H1 (cell line): ENCODE data around the gene TMEM115. TPM values are rescaled to one million over a fixed set of nuclear protein-coding genes. Genes with fewer than 3 reads are reported as not detected.

Experiments used
- CTCF ChIA-PET: fragments of 300-600 bp; sonication (Branson Sonifier 250); formaldehyde crosslinking; loops from one replicate; lab custom pipeline; 2021; ENCODE audit not compliant: partially characterized antibody; lab: Charles Lee
- POLR2A ChIA-PET: fragments of 300-600 bp; sonication (Branson Sonifier 250); formaldehyde crosslinking; loops from one replicate; lab custom pipeline; 2021; ENCODE audit warnings: inconsistent platforms; ENCODE audit not compliant: partially characterized antibody; lab: Charles Lee
- DNase-seq, 2 experiments: peaks; one replicate each; pipeline versions ENCODE4 v3.0.0 to v3.0.0-alpha.2; 2010 to 2022; ENCODE audit warnings: low spot score in 2 of 2, low read depth in 1 of 2, mixed read lengths in 1 of 2
- FAIRE-seq: peaks from 2 replicates; lab custom pipeline; 2011; peaks lifted over from hg19 to GRCh38; lab: Jason Lieb, UNC
- H2AFZ ChIP-seq: 2 replicates; pipeline ENCODE4 v1.8.1; 2012; ENCODE audit warnings: low read length, inconsistent platforms
- H2AK5ac ChIP-seq: 2 replicates; pipeline ENCODE4 v1.6.1; 2013; ENCODE audit warnings: low read depth, low read length
- H2BK120ac ChIP-seq: replicated peaks from 2 replicates; pipeline ENCODE3; 2013; ENCODE audit warnings: low read depth, low read length, inconsistent platforms
- H2BK12ac ChIP-seq: 2 replicates; pipeline ENCODE4 v1.6.1; 2013; ENCODE audit warnings: low read depth, low read length
- H2BK15ac ChIP-seq: 2 replicates; pipeline ENCODE4 v1.6.1; 2013; ENCODE audit warnings: low read length
- H2BK20ac ChIP-seq: 2 replicates; pipeline ENCODE4 v1.6.1; 2013; ENCODE audit warnings: low read length
- H2BK5ac ChIP-seq: 2 replicates; pipeline ENCODE4 v1.6.1; 2013; ENCODE audit warnings: low read depth, low read length
- H3K14ac ChIP-seq: 2 replicates; pipeline ENCODE4 v1.6.1; 2013; ENCODE audit warnings: inconsistent platforms; ENCODE audit not compliant: insufficient read length
- H3K18ac ChIP-seq: 2 replicates; pipeline ENCODE4 v1.6.1; 2013; ENCODE audit warnings: low read length; ENCODE audit errors: extremely low read depth
- H3K23ac ChIP-seq: 2 replicates; pipeline ENCODE4 v1.6.1; 2013; ENCODE audit warnings: inconsistent platforms; ENCODE audit not compliant: insufficient read length
- H3K23me2 ChIP-seq: 2 replicates; pipeline ENCODE4 v1.6.1; 2013; ENCODE audit warnings: low read depth, low read length
- H3K27ac ChIP-seq: 2 replicates; pipeline ENCODE4 v1.6.1; 2011; ENCODE audit warnings: low read depth, low read length, inconsistent platforms
- H3K27me3 ChIP-seq, 4 experiments: replicated peaks in 1 of 4; 1 replicate in 1 of 4; 2 replicates in 3 of 4; pipeline versions ENCODE4 v1.6.1 to v1.8.1; 2011 to 2013; ENCODE audit warnings: low read length in 3 of 4, mild to moderate bottlenecking in 3 of 4, inconsistent platforms in 2 of 4, mixed read lengths in 2 of 4, moderate library complexity in 1 of 4; ENCODE audit not compliant: control insufficient read depth in 3 of 4, insufficient read depth in 3 of 4; ENCODE audit errors: extremely low read depth in 1 of 4
- H3K36me3 ChIP-seq, 4 experiments: 2 replicates each; pipeline versions ENCODE4 v1.6.1 to v1.8.1; 2011 to 2013; ENCODE audit warnings: mild to moderate bottlenecking in 4 of 4, low read length in 3 of 4, moderate library complexity in 2 of 4, control low read depth in 1 of 4, inconsistent platforms in 1 of 4; ENCODE audit not compliant: insufficient read depth in 4 of 4, control insufficient read depth in 2 of 4
- H3K4ac ChIP-seq: replicated peaks from 2 replicates; pipeline ENCODE3; 2013; ENCODE audit warnings: low read length, low read depth, mixed read lengths, inconsistent platforms; ENCODE audit not compliant: insufficient read length
- H3K4me1 ChIP-seq, 4 experiments: replicated peaks in 1 of 4; 1 replicate in 1 of 4; 2 replicates in 3 of 4; pipeline versions ENCODE4 v1.6.1 to v1.8.1; 2011 to 2013; ENCODE audit warnings: low read length in 3 of 4, inconsistent platforms in 2 of 4, mixed read lengths in 1 of 4; ENCODE audit not compliant: insufficient read depth in 4 of 4, control insufficient read depth in 3 of 4
- H3K4me2 ChIP-seq, 2 experiments: 2 replicates each; pipeline versions ENCODE4 v1.6.1 to v1.8.1; 2011 to 2013; ENCODE audit warnings: low read depth in 2 of 2, low read length in 2 of 2, control low read depth in 1 of 2, inconsistent platforms in 1 of 2, mild to moderate bottlenecking in 1 of 2; ENCODE audit not compliant: insufficient read depth in 1 of 2
- H3K4me3 ChIP-seq, 4 experiments: fragments of 200-600, 300-600 bp in 1 of 4; sonication (generic), shearing (Covaris generic), sonication (Bioruptor Twin) in 1 of 4; 2 replicates each; pipeline versions ENCODE4 v1.5.1 to v1.8.1; 2011 to 2016; ENCODE audit warnings: low read length in 4 of 4, low read depth in 3 of 4, control low read depth in 2 of 4, inconsistent platforms in 2 of 4, mild to moderate bottlenecking in 2 of 4, mixed read lengths in 1 of 4, moderate library complexity in 1 of 4; ENCODE audit not compliant: insufficient read depth in 2 of 4; ENCODE audit errors: extremely low read depth in 1 of 4
- H3K56ac ChIP-seq: replicated peaks from 2 replicates; pipeline ENCODE3; 2013; ENCODE audit warnings: low read depth, mild to moderate bottlenecking, mixed read lengths, low read length, inconsistent platforms; ENCODE audit not compliant: insufficient read length
- H3K79me1 ChIP-seq: 2 replicates; pipeline ENCODE4 v1.6.1; 2013; ENCODE audit warnings: low read depth, low read length, control low read depth
- H3K79me2 ChIP-seq, 2 experiments: 2 replicates each; pipeline versions ENCODE4 v1.6.1 to v1.8.1; 2012 to 2013; ENCODE audit warnings: low read length in 2 of 2, mild to moderate bottlenecking in 2 of 2, inconsistent platforms in 1 of 2; ENCODE audit not compliant: insufficient read depth in 2 of 2, control insufficient read depth in 1 of 2
- H3K9ac ChIP-seq, 4 experiments: replicated peaks in 1 of 4; 1 replicate in 1 of 4; 2 replicates in 3 of 4; pipeline versions ENCODE4 v1.6.1 to v1.8.1; 2011 to 2013; ENCODE audit warnings: low read depth in 3 of 4, low read length in 3 of 4, control low read depth in 2 of 4, mild to moderate bottlenecking in 2 of 4, moderate library complexity in 2 of 4, inconsistent platforms in 1 of 4; ENCODE audit errors: extremely low read depth in 1 of 4
- H3K9me3 ChIP-seq, 2 experiments: 2 replicates each; pipeline versions ENCODE4 v1.6.1 to v1.8.1; 2012 to 2013; ENCODE audit warnings: mild to moderate bottlenecking in 2 of 2, moderate library complexity in 2 of 2, control low read depth in 1 of 2, inconsistent platforms in 1 of 2, low read depth in 1 of 2, low read length in 1 of 2, mixed read lengths in 1 of 2; ENCODE audit not compliant: insufficient read depth in 2 of 2
- H4K20me1 ChIP-seq, 2 experiments: replicated peaks in 1 of 2; 2 replicates each; pipeline versions ENCODE3 to v1.8.1; 2011 to 2013; ENCODE audit warnings: inconsistent platforms in 2 of 2, low read length in 2 of 2, mild to moderate bottlenecking in 1 of 2; ENCODE audit not compliant: insufficient read depth in 2 of 2, control insufficient read depth in 1 of 2
- H4K5ac ChIP-seq: 2 replicates; pipeline ENCODE4 v1.6.1; 2013; ENCODE audit warnings: low read length, low read depth, mixed read lengths, inconsistent platforms; ENCODE audit not compliant: insufficient read length
- H4K8ac ChIP-seq: 2 replicates; pipeline ENCODE4 v1.8.0; 2013; ENCODE audit warnings: mild to moderate bottlenecking, moderate library complexity, low read length, inconsistent platforms; ENCODE audit not compliant: insufficient read depth; ENCODE audit errors: extremely low read depth
- H4K91ac ChIP-seq: replicated peaks from 2 replicates; pipeline ENCODE3; 2013; ENCODE audit warnings: low read length, mixed read lengths, inconsistent platforms; ENCODE audit not compliant: insufficient read length
- SIN3A ChIP-seq, 2 experiments: IDR thresholded peaks in 1 of 2; conservative IDR thresholded peaks in 1 of 2; 2 replicates each; pipeline ENCODE4 v1.6.1; 2011 to 2012; ENCODE audit warnings: low read length in 2 of 2, improper control_type of control experiment in 1 of 2, low read depth in 1 of 2, mild to moderate bottlenecking in 1 of 2
- SP4 ChIP-seq: IDR thresholded peaks from 2 replicates; pipeline ENCODE4 v1.6.1; 2012; ENCODE audit warnings: low read length, inconsistent platforms
- WGBS, 2 experiments: shearing (Covaris generic) in 1 of 2; methylation state at CpG; one replicate each; pipeline versions ENCODE4 v1.1.6 to v1.1.7; 2013 to 2015; ENCODE audit warnings: low lambda C conversion rate in 2 of 2, mixed read lengths in 2 of 2, inconsistent platforms in 1 of 2, low coverage in 1 of 2, missing lambda C conversion rate in 1 of 2; ENCODE audit not compliant: insufficient replicate concordance in 2 of 2, insufficient coverage in 1 of 2, insufficient read length in 1 of 2; ENCODE audit errors: extremely low coverage in 1 of 2, missing lambda C conversion rate in 1 of 2; 5-methylcytosine and 5-hydroxymethylcytosine counted together
- polyA plus RNA-seq, 7 experiments: library from polyadenylated mRNA; depleted of rRNA in 3 of 7; stranded (reverse) in 5 of 7; unstranded in 2 of 7; fragments of >200 nt in 5 of 7; fragments of 200-250 nt in 2 of 7; gene quantifications; 1 replicate in 5 of 7; 2 replicates in 1 of 7; 4 replicates in 1 of 7; pipeline versions ENCODE4 v1.2.1 to v1.2.3, GENCODE V29; 2011 to 2013; ENCODE audit warnings: missing spikeins in 2 of 7, mixed read lengths in 2 of 7
- total RNA-seq: library from RNA; stranded (reverse); fragmentation: NEBNext Ultra II Directional; extraction: Animal tissue kit (Norgen Biotek cat#: 25700); gene quantifications from 2 replicates; pipeline ENCODE4 v1.2.1, GENCODE V29; 2021

The TMEM115 gene
- total and polyA plus RNA-seq, 2 of the 8 experiments (the other 6 are each of a cell fraction or from before 2014, with no cell fraction given), result 25.4 to 32.4 TPM

DNA sequence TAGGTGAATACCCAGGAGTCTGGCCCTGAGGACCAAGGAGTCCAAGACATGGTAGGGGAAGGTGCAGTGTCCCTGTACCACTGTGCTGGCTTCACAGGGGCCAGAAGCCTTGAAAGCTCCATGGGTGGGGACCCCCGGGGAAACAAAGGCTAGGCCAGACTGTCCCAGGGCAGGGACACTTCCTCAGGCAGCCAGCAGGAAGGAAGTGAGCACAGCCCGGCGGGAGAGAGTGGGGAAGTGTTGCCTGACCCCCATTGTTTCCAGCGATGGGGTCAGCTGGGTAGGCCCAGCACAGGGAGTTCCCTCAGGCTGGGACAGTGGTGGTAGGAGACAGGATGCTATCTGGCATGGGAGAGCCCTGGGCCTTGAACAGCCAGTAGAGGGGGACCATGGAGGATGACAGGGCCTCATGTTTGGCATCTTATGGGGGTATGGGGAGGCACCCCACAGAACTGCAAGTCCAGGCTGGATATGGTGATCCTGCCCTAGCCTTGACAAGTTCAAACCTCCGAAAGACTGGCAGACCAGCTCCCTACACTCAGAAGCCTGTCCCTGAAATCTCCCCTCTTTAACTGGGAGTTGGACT lies 35.6 kb downstream of the TMEM115 start:
- H3K4ac ChIP-seq, result no peak overlapping the region
- H2BK120ac ChIP-seq, result no peak overlapping the region
- H3K9ac ChIP-seq, result no peak overlapping the region
- no peak overlapping the region for H2BK5ac ChIP-seq
- no peak for DNase-seq
- 97% methylated on average over 5 of the region's 5 CpGs; no CpG with 5 or more reads in 1 of the 2 experiments for WGBS, 2 experiments
- peak overlapping the region; percentile 69; the same call in 1 of the 2 replicates for H2AK5ac ChIP-seq
- H3K14ac ChIP-seq, result no peak overlapping the region
- H3K23ac ChIP-seq, result no peak overlapping the region
- TF ChIP-seq SIN3A (conservative IDR thresholded peaks at IDR 0.05 in 1 of 2, IDR thresholded peaks at IDR 0.05 in 1 of 2; ENCODE audit: low read depth in 1 of 2, low read length in 2 of 2), result no peak
- no peak for TF ChIP-seq SP4
- TF ChIP-seq, all 59 proteins: peak for 0
- no peak overlapping the region for H2BK15ac ChIP-seq
- H3K79me1 ChIP-seq, result peaks cover 16% of the 10 kb centered on the region
- FAIRE-seq, result no peak
- no peak overlapping the region; the same call in 1 of the 2 replicates for H2BK20ac ChIP-seq
- no peak overlapping the region for H4K8ac ChIP-seq
- H3K9me3 ChIP-seq, result no peaks in the 10 kb centered on the region
- no peak overlapping the region for H4K5ac ChIP-seq
- no peak overlapping the region for H3K56ac ChIP-seq
- peak overlapping the region; percentile 44; the same call in 1 of the 2 replicates for H2BK12ac ChIP-seq
- H3K36me3 ChIP-seq, result peaks cover 12 to 21% (median 18%) of the 10 kb centered on the region in 4 experiments; a peak in 7 of 8 replicates
- peaks cover 28% of the 10 kb centered on the region for H3K23me2 ChIP-seq
- H3K27me3 ChIP-seq, result no peaks in the 10 kb centered on the region
- peak overlapping the region; percentile 17 for H4K91ac ChIP-seq
- peaks cover 0 to 38% (median 22%) of the 10 kb centered on the region in 4 experiments; a peak in 6 of 7 replicates for H3K4me1 ChIP-seq
- no peak overlapping the region for H3K27ac ChIP-seq
- no peak overlapping the region for H2AFZ ChIP-seq
- POLR2A ChIA-PET, result interaction anchor here (1.1 to 12.6 kb wide), 8 partner anchors 10 to 48 kb away, joined by 3 to 149 read pairs (median 7); partner anchors contain the start of genes HYAL1, HYAL3, IFRD2 and NAA80
- H3K79me2 ChIP-seq, result peaks cover 0 to 32% of the 10 kb centered on the region in 2 experiments; a peak in 3 of 4 replicates
- CTCF ChIA-PET, result interaction anchor here (0.7 to 7.5 kb wide), 24 partner anchors 9 to 183 kb away, joined by 3 to 75 read pairs (median 7); partner anchors contain the start of genes GNAT1, HYAL1, IFRD2 and LSMEM2
- no peak overlapping the region; a peak in 1 of 4 replicates for H3K4me2 ChIP-seq
- H3K18ac ChIP-seq, result no peak overlapping the region
- no peak overlapping the region for H3K4me3 ChIP-seq
- peaks cover 7 to 16% of the 10 kb centered on the region in 2 experiments for H4K20me1 ChIP-seq
